Neural progenitor cell (in vitro differentiated cells): ENCODE measurements around the gene KIFBP. TPM values are rescaled to one million over a fixed set of nuclear protein-coding genes. Genes with fewer than 3 reads are reported as not detected.
A peak's percentile ranks its signal among the peaks of the same experiment; 100 is the strongest.

Source experiments
- DNase-seq: peaks from one replicate; pipeline ENCODE4 v3.0.0-alpha.2; 2016; ENCODE audit warnings: low spot score
- H2AFZ ChIP-seq: fragments of 200-600 bp; sonication (generic); replicated peaks from 2 replicates; pipeline ENCODE4 v1.6.1; 2016; ENCODE audit warnings: antibody characterized with exemption
- H3F3A ChIP-seq: fragments of 200-600 bp; sonication (generic); 2 replicates; pipeline ENCODE4 v1.6.1; 2016; ENCODE audit warnings: antibody characterized with exemption, low read depth
- H3K27ac ChIP-seq: fragments of 200-600 bp; sonication (generic); 2 replicates; pipeline ENCODE4 v1.5.1; 2016; ENCODE audit warnings: mild to moderate bottlenecking
- H3K27me3 ChIP-seq: fragments of 200-600 bp; sonication (generic); 2 replicates; pipeline ENCODE4 v1.6.1; 2016; ENCODE audit warnings: mild to moderate bottlenecking, moderate library complexity
- H3K36me3 ChIP-seq: fragments of 200-600 bp; sonication (generic); 2 replicates; pipeline ENCODE4 v1.5.1; 2016
- H3K4me1 ChIP-seq: fragments of 200-600 bp; sonication (generic); 2 replicates; pipeline ENCODE4 v1.6.1; 2016; ENCODE audit warnings: mixed run types
- H3K4me2 ChIP-seq: fragments of 200-600 bp; sonication (generic); 2 replicates; pipeline ENCODE4 v1.6.1; 2016
- H3K4me3 ChIP-seq: fragments of 200-600 bp; sonication (generic); 2 replicates; pipeline ENCODE4 v1.5.1; 2016
- H3K79me2 ChIP-seq: fragments of 200-600 bp; sonication (generic); 2 replicates; pipeline ENCODE4 v1.6.1; 2016; ENCODE audit warnings: low read depth
- H3K9ac ChIP-seq: fragments of 200-600 bp; sonication (generic); 2 replicates; pipeline ENCODE4 v1.6.1; 2016
- H3K9me3 ChIP-seq: fragments of 200-600 bp; sonication (generic); 2 replicates; pipeline ENCODE4 v1.5.1; 2016; ENCODE audit warnings: low read depth
- H4K20me1 ChIP-seq: fragments of 200-600 bp; sonication (generic); 2 replicates; pipeline ENCODE4 v1.6.1; 2016; ENCODE audit warnings: low read depth
- H3K27ac Mint-ChIP-seq: 3 replicates; pipeline ENCODE4 v1.8.0; 2021; ENCODE audit warnings: mixed read lengths
- H3K27me3 Mint-ChIP-seq: 2 replicates; pipeline ENCODE4 v1.8.0; 2022; ENCODE audit warnings: low read depth, mild to moderate bottlenecking, inconsistent platforms, moderate library complexity, mixed read lengths; ENCODE audit not compliant: insufficient read depth
- H3K36me3 Mint-ChIP-seq: 3 replicates; pipeline ENCODE4 v1.8.0; 2021; ENCODE audit warnings: mixed read lengths
- H3K4me1 Mint-ChIP-seq: 3 replicates; pipeline ENCODE4 v1.8.0; 2021; ENCODE audit warnings: mixed read lengths
- H3K4me3 Mint-ChIP-seq: 3 replicates; pipeline ENCODE4 v1.8.0; 2021; ENCODE audit warnings: mild to moderate bottlenecking, moderate library complexity, mixed read lengths
- H3K9me3 Mint-ChIP-seq: 3 replicates; pipeline ENCODE4 v1.8.0; 2020; ENCODE audit warnings: mixed read lengths
- CTCF ChIP-seq: fragments of 200-600 bp; sonication (generic); IDR thresholded peaks from 2 replicates; pipeline ENCODE4 v1.5.1; 2017; ENCODE audit warnings: antibody characterized with exemption, mild to moderate bottlenecking
- EZH2 ChIP-seq: fragments of 200-600 bp; sonication (generic); IDR thresholded peaks from 2 replicates; pipeline ENCODE4 v1.6.1; 2017; ENCODE audit warnings: antibody characterized with exemption, mild to moderate bottlenecking, moderate library complexity
- EZH2phosphoT487 ChIP-seq: fragments of 200-600 bp; sonication (generic); IDR thresholded peaks from 2 replicates; pipeline ENCODE4 v1.6.1; 2017; ENCODE audit warnings: antibody characterized with exemption
- total RNA-seq: library from RNA; depleted of rRNA; stranded (reverse); fragments of >200 nt; gene quantifications from 2 replicates; pipeline ENCODE4 v1.2.3, GENCODE V29; 2015; ENCODE audit warnings: low replicate concordance

The KIFBP gene
- total RNA-seq, 1 donor from 2014 or later, result 44.9 TPM

DNA sequence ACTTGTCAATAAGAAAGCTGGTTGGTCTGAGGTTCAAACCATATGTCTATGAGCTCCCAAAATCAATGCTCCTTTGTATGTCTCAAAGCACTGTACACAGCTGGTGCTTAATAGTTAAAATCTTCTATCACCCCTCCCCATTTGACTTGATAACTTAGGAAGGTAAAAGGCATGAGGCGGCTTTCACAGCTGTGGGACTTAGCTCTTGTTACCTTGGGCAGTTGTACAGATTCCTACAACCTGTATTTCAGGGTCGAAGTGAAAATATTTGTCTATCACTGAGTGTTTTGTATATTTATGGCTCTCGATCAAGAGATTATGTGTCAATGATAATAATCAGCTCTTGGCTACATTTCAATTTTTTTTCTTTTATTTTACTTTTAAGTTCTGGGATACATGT, 992 bp upstream of the KIFBP start:
- Histone ChIP-seq H3K4me1 (peaks cover 4% of the 10 kb centered on the region), H3K4me2 (no peak overlapping the region), H3K4me3 (no peak overlapping the region), H3K27ac (no peak overlapping the region), H3K9me3 (no peaks in the 10 kb centered on the region), H3K9ac (no peak overlapping the region), H3F3A (peaks cover 23% of the 10 kb centered on the region), H4K20me1 (peaks cover 1% of the 10 kb centered on the region), H3K79me2 (peaks cover 39% of the 10 kb centered on the region), H2AFZ (no peak overlapping the region), H3K27me3 (no peaks in the 10 kb centered on the region), H3K36me3 (no peaks in the 10 kb centered on the region)
- no peaks in the 10 kb centered on the region for H3K9me3 Mint-ChIP-seq
- no peak overlapping the region for H3K27ac Mint-ChIP-seq
- peaks cover 6% of the 10 kb centered on the region for H3K36me3 Mint-ChIP-seq
- TF ChIP-seq EZH2phosphoT487, result no peak
- no peak for TF ChIP-seq EZH2
- no peak for TF ChIP-seq CTCF
- H3K27me3 Mint-ChIP-seq, result no peaks in the 10 kb centered on the region
- H3K4me3 Mint-ChIP-seq, result peak overlapping the region; percentile 99
- DNase-seq, result no peak
- H3K4me1 Mint-ChIP-seq, result peaks cover 25% of the 10 kb centered on the region

DNA sequence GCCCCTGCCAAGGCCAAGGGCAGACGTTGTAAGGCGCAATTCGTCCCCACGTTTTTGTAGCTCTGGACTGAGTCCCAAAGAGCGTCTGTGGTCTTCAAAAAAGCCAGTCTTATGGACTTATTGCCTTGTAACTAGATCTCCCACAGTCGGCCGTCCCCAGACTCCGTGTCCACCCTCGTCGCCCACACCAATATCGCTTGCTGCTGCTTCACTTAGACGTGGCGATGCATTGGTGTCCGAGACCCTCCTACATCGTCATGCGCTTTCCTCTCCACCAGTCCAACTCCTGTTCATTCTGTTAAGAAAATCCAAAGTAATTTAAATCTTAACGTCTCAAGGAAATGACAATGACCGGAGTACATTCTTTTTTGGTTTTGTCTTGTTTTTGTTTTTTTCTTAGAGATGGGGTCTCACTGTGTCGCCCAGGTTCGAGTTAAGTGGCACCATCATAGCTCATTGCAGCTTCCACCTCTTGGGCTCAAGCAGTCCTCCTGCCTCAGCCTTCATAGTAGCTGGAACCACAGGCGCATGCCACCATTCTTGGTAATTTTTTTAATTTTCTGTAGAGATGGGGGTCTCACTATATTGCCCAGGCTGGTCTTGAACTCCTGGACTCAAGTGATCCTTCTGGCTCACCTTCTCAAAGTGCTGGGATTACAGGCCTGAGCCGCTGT, 851 bp downstream of the KIFBP start:
- Histone ChIP-seq H3K9me3 (no peaks in the 10 kb centered on the region), H4K20me1 (peaks cover 6% of the 10 kb centered on the region), H3F3A (peaks cover 15% of the 10 kb centered on the region), H3K79me2 (peaks cover 57% of the 10 kb centered on the region), H3K4me1 (peaks cover 5% of the 10 kb centered on the region), H3K27ac (no peak overlapping the region), H3K9ac (peak overlapping the region; percentile 35), H3K27me3 (no peaks in the 10 kb centered on the region), H2AFZ (peak overlapping the region; percentile 93), H3K4me2 (peak overlapping the region; percentile 93), H3K4me3 (peak overlapping the region; percentile 74), H3K36me3 (no peaks in the 10 kb centered on the region)
- TF ChIP-seq CTCF, result no peak
- TF ChIP-seq EZH2, result no peak
- TF ChIP-seq EZH2phosphoT487, result no peak
- H3K9me3 Mint-ChIP-seq, result no peaks in the 10 kb centered on the region
- peaks cover 32% of the 10 kb centered on the region for H3K4me1 Mint-ChIP-seq
- H3K4me3 Mint-ChIP-seq, result peak overlapping the region; percentile 99
- no peaks in the 10 kb centered on the region for H3K27me3 Mint-ChIP-seq
- DNase-seq, result no peak
- peaks cover 1% of the 10 kb centered on the region for H3K36me3 Mint-ChIP-seq
- peak overlapping the region; percentile 16 for H3K27ac Mint-ChIP-seq

DNA sequence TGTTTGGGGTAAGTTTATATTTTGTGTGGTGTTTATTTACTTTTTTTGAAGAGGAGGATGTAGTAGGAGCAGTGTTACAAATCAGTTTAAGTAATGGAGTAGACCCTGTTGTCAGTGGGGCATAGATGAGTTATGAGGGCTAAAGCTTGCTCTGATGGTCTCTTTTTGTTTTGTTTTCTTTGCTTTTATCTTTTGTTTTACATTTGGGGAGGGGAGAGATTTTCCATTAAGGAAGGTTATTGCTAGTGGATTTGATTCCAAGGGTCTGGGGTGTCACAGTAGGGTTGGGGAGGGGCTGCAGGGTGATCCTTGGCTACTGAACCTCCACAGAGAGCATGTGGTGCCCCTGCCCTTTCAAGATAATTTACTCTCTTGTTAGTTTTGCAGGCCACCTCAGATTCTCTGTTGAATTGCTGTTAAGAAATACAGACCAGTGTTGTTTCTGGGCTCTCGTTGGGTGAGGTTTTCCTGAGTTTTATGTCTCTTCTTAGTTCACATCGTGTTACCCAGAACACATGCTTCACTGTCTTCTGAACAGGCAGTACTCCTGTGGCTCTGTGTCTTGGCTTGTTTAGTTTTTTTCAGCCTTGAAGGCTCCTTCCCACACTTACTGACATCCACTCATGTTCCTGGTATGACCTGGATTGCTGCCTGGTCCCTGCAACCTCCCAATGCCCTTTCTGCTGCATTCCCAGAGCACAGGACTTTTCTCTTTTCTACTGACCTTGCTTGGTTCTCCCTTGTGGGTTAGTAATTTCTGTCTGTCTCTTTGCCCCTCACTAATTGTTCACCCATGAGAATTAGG, 4.2 kb downstream of the KIFBP start:
- peaks cover 5% of the 10 kb centered on the region for H3K4me1 ChIP-seq
- no peaks in the 10 kb centered on the region for H3K36me3 ChIP-seq
- H3K27me3 ChIP-seq, result no peaks in the 10 kb centered on the region
- H3K4me3 Mint-ChIP-seq, result no peak overlapping the region
- H3K79me2 ChIP-seq, result peaks cover 91% of the 10 kb centered on the region
- H3K4me1 Mint-ChIP-seq, result peaks cover 29% of the 10 kb centered on the region
- no peak overlapping the region for H3K4me2 ChIP-seq
- H3K36me3 Mint-ChIP-seq, result peaks cover 3% of the 10 kb centered on the region
- H3K27ac ChIP-seq, result no peak overlapping the region
- DNase-seq, result no peak
- peaks cover 6% of the 10 kb centered on the region for H4K20me1 ChIP-seq
- no peak overlapping the region for H3K4me3 ChIP-seq
- H3K9me3 ChIP-seq, result no peaks in the 10 kb centered on the region
- TF ChIP-seq CTCF (no peak), EZH2phosphoT487 (no peak), EZH2 (no peak)
- no peak overlapping the region for H2AFZ ChIP-seq
- no peak overlapping the region for H3K27ac Mint-ChIP-seq
- H3K9ac ChIP-seq, result no peak overlapping the region
- no peaks in the 10 kb centered on the region for H3K9me3 Mint-ChIP-seq
- H3F3A ChIP-seq, result no peaks in the 10 kb centered on the region
- no peaks in the 10 kb centered on the region for H3K27me3 Mint-ChIP-seq
